DMS153 treated with DMSO at 0.1 percent for 48 hours (cell line): ENCODE data around the gene SDK2.
A peak's percentile ranks its signal among the peaks of the same experiment; 100 is the strongest.

ENCODE experiments used
- DNase-seq: peaks from one replicate; lab custom pipeline; 2025; ENCODE audit not compliant: unreplicated experiment; lab: John Stamatoyannopoulos, UW

Gene SDK2

GRCh38 chr17:73591296-73592078 is 52.8 kb downstream of the SDK2 start:
- no peak for DNase-seq

- DNase-seq: no peak
Measured at GRCh38 chr17:73589363-73589980, 54.8 kb downstream of the SDK2 start.

- no peak for DNase-seq
Measured at GRCh38 chr17:73588891-73589290, 55.4 kb downstream of the SDK2 start.

GRCh38 chr17:73588301-73588846 is 55.9 kb downstream of the SDK2 start:
- DNase-seq: no peak

GRCh38 chr17:73586921-73587602 is 57.2 kb downstream of the SDK2 start:
- peak; percentile 45 for DNase-seq

- no peak for DNase-seq
Measured at GRCh38 chr17:73586275-73586832, 57.9 kb downstream of the SDK2 start.

GRCh38 chr17:73585583-73585982 is 58.7 kb downstream of the SDK2 start:
- DNase-seq: no peak

GRCh38 chr17:73584987-73585386 is 59.3 kb downstream of the SDK2 start:
- no peak for DNase-seq

- no peak for DNase-seq
Measured at GRCh38 chr17:73584049-73584448, 60.2 kb downstream of the SDK2 start.

- DNase-seq: no peak
Measured at GRCh38 chr17:73582821-73583220, 61.4 kb downstream of the SDK2 start.

- DNase-seq: no peak
Measured at GRCh38 chr17:73582359-73582758, 61.9 kb downstream of the SDK2 start.

- no peak for DNase-seq
Measured at GRCh38 chr17:73581379-73581778, 62.9 kb downstream of the SDK2 start.

GRCh38 chr17:73580073-73580710 is 64.1 kb downstream of the SDK2 start:
- no peak for DNase-seq

GRCh38 chr17:73576556-73577098 is 67.6 kb downstream of the SDK2 start:
- no peak for DNase-seq

- DNase-seq: no peak
Measured at GRCh38 chr17:73575470-73576221, 68.6 kb downstream of the SDK2 start.

- DNase-seq: no peak
Measured at GRCh38 chr17:73571511-73572130, 72.6 kb downstream of the SDK2 start.

GRCh38 chr17:73569762-73570319 is 74.4 kb downstream of the SDK2 start:
- no peak for DNase-seq

GRCh38 chr17:73568934-73569333 is 75.3 kb downstream of the SDK2 start:
- no peak for DNase-seq
